HL-60 (cell line): ENCODE data around the gene VWA3B.

Experiments used
- GABPA ChIP-seq: IDR thresholded peaks from 2 replicates; pipeline ENCODE4 v1.6.1; 2012; ENCODE audit warnings: low read depth
- SPI1 ChIP-seq: IDR thresholded peaks from 2 replicates; pipeline ENCODE4 v1.6.1; 2012; ENCODE audit warnings: low read depth, mild to moderate bottlenecking, borderline replicate concordance
- TF ChIP-seq, protein P1 (sequence below): IDR thresholded peaks from one replicate; pipeline ENCODE4 v1.5.1; 2011; ENCODE audit warnings: low read length, control low read depth, inconsistent platforms; ENCODE audit not compliant: insufficient read depth

DNA sequence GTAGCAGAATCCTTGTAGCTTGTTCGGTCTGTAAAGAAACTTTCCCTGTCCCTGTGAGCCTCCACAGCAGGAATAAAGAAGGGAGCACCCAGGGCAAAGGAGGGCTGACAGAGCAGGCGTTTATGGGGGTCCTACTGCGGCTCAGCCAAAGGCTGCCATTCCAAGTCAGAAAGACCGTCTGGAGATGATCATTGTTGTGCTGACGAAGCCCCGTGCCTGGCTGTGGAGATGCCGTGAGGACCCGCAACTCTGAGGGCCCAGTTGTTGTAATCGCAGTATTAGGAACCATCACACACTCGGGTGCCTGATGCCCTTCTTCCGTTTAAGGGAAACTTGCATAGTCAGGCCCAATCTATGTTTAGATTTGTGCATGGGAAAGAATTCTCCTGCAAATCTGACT is 16.9 kb upstream of the VWA3B start:
- TF ChIP-seq, protein P1, sequence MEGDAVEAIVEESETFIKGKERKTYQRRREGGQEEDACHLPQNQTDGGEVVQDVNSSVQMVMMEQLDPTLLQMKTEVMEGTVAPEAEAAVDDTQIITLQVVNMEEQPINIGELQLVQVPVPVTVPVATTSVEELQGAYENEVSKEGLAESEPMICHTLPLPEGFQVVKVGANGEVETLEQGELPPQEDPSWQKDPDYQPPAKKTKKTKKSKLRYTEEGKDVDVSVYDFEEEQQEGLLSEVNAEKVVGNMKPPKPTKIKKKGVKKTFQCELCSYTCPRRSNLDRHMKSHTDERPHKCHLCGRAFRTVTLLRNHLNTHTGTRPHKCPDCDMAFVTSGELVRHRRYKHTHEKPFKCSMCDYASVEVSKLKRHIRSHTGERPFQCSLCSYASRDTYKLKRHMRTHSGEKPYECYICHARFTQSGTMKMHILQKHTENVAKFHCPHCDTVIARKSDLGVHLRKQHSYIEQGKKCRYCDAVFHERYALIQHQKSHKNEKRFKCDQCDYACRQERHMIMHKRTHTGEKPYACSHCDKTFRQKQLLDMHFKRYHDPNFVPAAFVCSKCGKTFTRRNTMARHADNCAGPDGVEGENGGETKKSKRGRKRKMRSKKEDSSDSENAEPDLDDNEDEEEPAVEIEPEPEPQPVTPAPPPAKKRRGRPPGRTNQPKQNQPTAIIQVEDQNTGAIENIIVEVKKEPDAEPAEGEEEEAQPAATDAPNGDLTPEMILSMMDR = no peak
- TF ChIP-seq GABPA (no peak), SPI1 (no peak)
